Measurements from ENCODE around the gene EFCAB14.

Gene EFCAB14

GRCh38 chr1:46692811-46693770 lies 25.8 kb downstream of the EFCAB14 start:
- TF ChIP-seq TAF1 (IDR thresholded peaks at IDR 0.05; ENCODE audit: borderline replicate concordance, insufficient read depth, low read length) = no peak
- TF ChIP-seq FOXP2 (optimal IDR thresholded peaks at IDR 0.05; ENCODE audit: borderline replicate concordance, extremely low read depth, extremely low read length, insufficient read depth) = no peak
- TF ChIP-seq POLR2AphosphoS5 (IDR thresholded peaks at IDR 0.05; ENCODE audit: low read depth, low read length) = no peak
- TF ChIP-seq REST (IDR thresholded peaks at IDR 0.05; ENCODE audit: insufficient read depth in 1 of 2, low read depth in 2 of 2, low read length in 2 of 2) = no peak
- no peak for TF ChIP-seq SIN3A (IDR thresholded peaks at IDR 0.05; ENCODE audit: borderline replicate concordance, insufficient read depth, low read length)

- TF ChIP-seq REST (IDR thresholded peaks at IDR 0.05; ENCODE audit: insufficient read depth in 1 of 2, low read depth in 2 of 2, low read length in 2 of 2) = no peak
- no peak for TF ChIP-seq FOXP2 (optimal IDR thresholded peaks at IDR 0.05; ENCODE audit: borderline replicate concordance, extremely low read depth, extremely low read length, insufficient read depth)
- TF ChIP-seq TAF1 (IDR thresholded peaks at IDR 0.05; ENCODE audit: borderline replicate concordance, insufficient read depth, low read length) = no peak
- no peak for TF ChIP-seq POLR2AphosphoS5 (IDR thresholded peaks at IDR 0.05; ENCODE audit: low read depth, low read length)
- no peak for TF ChIP-seq SIN3A (IDR thresholded peaks at IDR 0.05; ENCODE audit: borderline replicate concordance, insufficient read depth, low read length)
These were observed 26.7 kb downstream of the EFCAB14 start for GRCh38 chr1:46691997-46692790.

- TF ChIP-seq POLR2AphosphoS5 (IDR thresholded peaks at IDR 0.05; ENCODE audit: low read depth, low read length) = no peak
- no peak for TF ChIP-seq TAF1 (IDR thresholded peaks at IDR 0.05; ENCODE audit: borderline replicate concordance, insufficient read depth, low read length)
- no peak for TF ChIP-seq FOXP2 (optimal IDR thresholded peaks at IDR 0.05; ENCODE audit: borderline replicate concordance, extremely low read depth, extremely low read length, insufficient read depth)
- TF ChIP-seq REST (IDR thresholded peaks at IDR 0.05; ENCODE audit: insufficient read depth in 1 of 2, low read depth in 2 of 2, low read length in 2 of 2) = no peak
- no peak for TF ChIP-seq SIN3A (IDR thresholded peaks at IDR 0.05; ENCODE audit: borderline replicate concordance, insufficient read depth, low read length)
These were observed 27.9 kb downstream of the EFCAB14 start for GRCh38 chr1:46690931-46691421.

GRCh38 chr1:46689897-46690296 lies 29.0 kb downstream of the EFCAB14 start:
- TF ChIP-seq FOXP2 (optimal IDR thresholded peaks at IDR 0.05; ENCODE audit: borderline replicate concordance, extremely low read depth, extremely low read length, insufficient read depth) (no peak), REST (IDR thresholded peaks at IDR 0.05; ENCODE audit: insufficient read depth in 1 of 2, low read depth in 2 of 2, low read length in 2 of 2) (no peak), POLR2AphosphoS5 (IDR thresholded peaks at IDR 0.05; ENCODE audit: low read depth, low read length) (no peak), TAF1 (IDR thresholded peaks at IDR 0.05; ENCODE audit: borderline replicate concordance, insufficient read depth, low read length) (no peak), SIN3A (IDR thresholded peaks at IDR 0.05; ENCODE audit: borderline replicate concordance, insufficient read depth, low read length) (no peak)

Measured in PFSK-1 (cell line).